ENCODE data around the gene DBX1. TPM values are rescaled to one million over a fixed set of nuclear protein-coding genes. Genes with fewer than 3 reads are reported as not detected.
A peak's percentile ranks its signal among the peaks of the same experiment; 100 is the strongest.

DBX1 gene
- total RNA-seq, 1 donor from 2014 or later, result not detected

GRCh38 chr11:20120134-20120925 is 39.9 kb downstream of the DBX1 start:
- no peak for DNase-seq (ENCODE audit: low spot score)

- DNase-seq (ENCODE audit: low spot score), result no peak
Observed at GRCh38 chr11:20119315-20119714, 41.0 kb downstream of the DBX1 start.

- DNase-seq (ENCODE audit: low spot score), result no peak
Observed at GRCh38 chr11:20118209-20118608, 42.1 kb downstream of the DBX1 start.

- DNase-seq (ENCODE audit: low spot score), result no peak
Observed at GRCh38 chr11:20117291-20117690, 43.0 kb downstream of the DBX1 start.

GRCh38 chr11:20116825-20117224 is 43.5 kb downstream of the DBX1 start:
- no peak for DNase-seq (ENCODE audit: low spot score)

- no peak for DNase-seq (ENCODE audit: low spot score)
Observed at GRCh38 chr11:20114588-20114987, 45.7 kb downstream of the DBX1 start.

GRCh38 chr11:20113149-20113438 is 47.2 kb downstream of the DBX1 start:
- DNase-seq (ENCODE audit: low spot score), result no peak

GRCh38 chr11:20112291-20113148 is 47.8 kb downstream of the DBX1 start:
- peak; percentile 92 for DNase-seq (ENCODE audit: low spot score)

GRCh38 chr11:20111871-20112270 is 48.4 kb downstream of the DBX1 start:
- no peak for DNase-seq (ENCODE audit: low spot score)

GRCh38 chr11:20110908-20111669 is 49.2 kb downstream of the DBX1 start:
- peak; percentile 84 for DNase-seq (ENCODE audit: low spot score)

- DNase-seq (ENCODE audit: low spot score), result no peak
Observed at GRCh38 chr11:20109731-20110445, 50.4 kb downstream of the DBX1 start.

Other genes with a start within 250 kb of the DBX1 start
- 21.7 TPM for gene HTATIP2, start 203.2 kb upstream of the DBX1 start, total RNA-seq (ENCODE audit: insufficient read depth, low replicate concordance)
- 13.7 TPM for gene PRMT3, start 227.2 kb upstream of the DBX1 start, total RNA-seq (ENCODE audit: insufficient read depth, low replicate concordance)

Measured in umbilical cord (tissue), 2 donors.